Parathyroid adenoma (tissue), 2 donors: ENCODE data around the gene PADI2.

Experiments used
- H2AFZ ChIP-seq: fragments of 300-600 bp; sonication (generic); one replicate; pipeline ENCODE4 v1.7.0; 2017; ENCODE audit warnings: antibody characterized with exemption, mild to moderate bottlenecking
- H3K27ac ChIP-seq: fragments of 300-600 bp; sonication (generic); one replicate; pipeline ENCODE4 v1.7.0; 2017
- H3K27me3 ChIP-seq: fragments of 300-600 bp; sonication (generic); one replicate; pipeline ENCODE4 v1.7.0; 2017; ENCODE audit warnings: low read length; ENCODE audit not compliant: control insufficient read depth, insufficient read depth
- H3K36me3 ChIP-seq: fragments of 300-600 bp; sonication (generic); one replicate; pipeline ENCODE4 v1.7.0; 2017; ENCODE audit warnings: low read length; ENCODE audit not compliant: control insufficient read depth, insufficient read depth
- H3K4me1 ChIP-seq: fragments of 300-600 bp; sonication (generic); one replicate; pipeline ENCODE4 v1.7.0; 2017; ENCODE audit warnings: control low read depth
- H3K4me2 ChIP-seq: fragments of 300-600 bp; sonication (generic); one replicate; pipeline ENCODE4 v1.7.0; 2017; ENCODE audit warnings: low read length
- H3K4me3 ChIP-seq: fragments of 300-600 bp; sonication (generic); one replicate; pipeline ENCODE4 v1.7.0; 2017; ENCODE audit warnings: low read depth, low read length
- H3K79me2 ChIP-seq: fragments of 300-600 bp; sonication (generic); one replicate; pipeline ENCODE4 v1.7.0; 2017; ENCODE audit warnings: control low read depth
- H3K9ac ChIP-seq: fragments of 300-600 bp; sonication (generic); one replicate; pipeline ENCODE4 v1.7.0; 2017; ENCODE audit warnings: mild to moderate bottlenecking
- H3K9me3 ChIP-seq: fragments of 300-600 bp; sonication (generic); one replicate; pipeline ENCODE4 v1.7.0; 2017; ENCODE audit warnings: low read length; ENCODE audit not compliant: control insufficient read depth
- TF ChIP-seq, protein P1 (sequence below): fragments of 300-600 bp; sonication (generic); IDR thresholded peaks from one replicate; pipeline ENCODE4 v1.7.0; 2017; ENCODE audit warnings: antibody characterized with exemption, mild to moderate bottlenecking
- donor health status: primary hyperparathyroidism.

The PADI2 gene

DNA sequence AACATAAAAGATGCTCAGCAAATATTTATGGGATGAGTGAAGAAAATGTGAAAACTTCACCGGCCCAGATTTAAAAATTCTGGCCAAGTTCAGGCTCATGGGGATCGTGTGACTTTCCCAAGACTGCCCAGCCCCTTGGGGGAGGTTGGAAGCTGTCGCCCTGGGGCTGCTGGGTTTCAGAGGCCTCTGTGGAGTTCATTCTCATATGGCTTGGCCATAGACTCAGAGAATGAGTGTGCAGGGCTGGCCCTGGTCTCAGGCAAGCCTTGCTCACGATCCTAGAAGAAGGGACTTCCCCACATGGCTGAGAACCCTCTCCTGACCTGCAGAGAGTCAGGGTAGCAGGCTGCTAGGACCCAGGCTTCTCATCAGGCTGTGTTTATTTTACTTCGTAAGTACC lies 24.6 kb downstream of the PADI2 start:
- Histone ChIP-seq H3K9ac (no peak overlapping the region), H3K4me1 (no peaks in the 10 kb centered on the region)
- TF ChIP-seq, protein P1, sequence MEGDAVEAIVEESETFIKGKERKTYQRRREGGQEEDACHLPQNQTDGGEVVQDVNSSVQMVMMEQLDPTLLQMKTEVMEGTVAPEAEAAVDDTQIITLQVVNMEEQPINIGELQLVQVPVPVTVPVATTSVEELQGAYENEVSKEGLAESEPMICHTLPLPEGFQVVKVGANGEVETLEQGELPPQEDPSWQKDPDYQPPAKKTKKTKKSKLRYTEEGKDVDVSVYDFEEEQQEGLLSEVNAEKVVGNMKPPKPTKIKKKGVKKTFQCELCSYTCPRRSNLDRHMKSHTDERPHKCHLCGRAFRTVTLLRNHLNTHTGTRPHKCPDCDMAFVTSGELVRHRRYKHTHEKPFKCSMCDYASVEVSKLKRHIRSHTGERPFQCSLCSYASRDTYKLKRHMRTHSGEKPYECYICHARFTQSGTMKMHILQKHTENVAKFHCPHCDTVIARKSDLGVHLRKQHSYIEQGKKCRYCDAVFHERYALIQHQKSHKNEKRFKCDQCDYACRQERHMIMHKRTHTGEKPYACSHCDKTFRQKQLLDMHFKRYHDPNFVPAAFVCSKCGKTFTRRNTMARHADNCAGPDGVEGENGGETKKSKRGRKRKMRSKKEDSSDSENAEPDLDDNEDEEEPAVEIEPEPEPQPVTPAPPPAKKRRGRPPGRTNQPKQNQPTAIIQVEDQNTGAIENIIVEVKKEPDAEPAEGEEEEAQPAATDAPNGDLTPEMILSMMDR, result no peak

DNA sequence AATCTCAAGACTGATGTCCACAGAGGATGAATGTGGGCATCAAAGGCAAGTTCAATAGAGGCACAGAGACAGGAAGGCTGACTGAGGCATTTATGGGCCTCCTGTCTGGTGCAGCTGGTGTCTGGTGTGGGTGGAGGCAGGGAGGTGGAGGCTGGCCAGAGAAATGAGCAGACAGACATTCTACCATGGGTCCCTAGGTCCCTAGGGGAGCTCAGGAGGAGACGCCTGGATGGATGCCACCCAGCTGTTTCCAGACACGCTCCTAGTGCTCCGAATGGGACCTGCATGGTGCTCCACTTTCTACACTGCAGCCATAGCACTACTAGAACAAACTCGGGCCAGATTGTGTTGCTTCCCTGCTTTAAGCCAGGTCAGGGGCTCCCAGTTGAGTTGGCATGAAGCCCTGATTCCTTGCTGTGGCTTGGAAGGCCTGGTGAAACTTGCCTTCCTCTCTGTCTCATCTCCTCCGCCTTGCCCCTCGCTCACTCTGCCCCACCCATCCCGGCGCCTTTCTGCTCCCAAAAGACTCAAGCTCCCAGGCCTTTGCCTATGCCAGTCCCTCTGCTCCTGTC lies 25.3 kb downstream of the PADI2 start:
- no peaks in the 10 kb centered on the region for H3K9me3 ChIP-seq
- no peaks in the 10 kb centered on the region for H3K36me3 ChIP-seq
- no peak overlapping the region for H3K4me3 ChIP-seq
- no peaks in the 10 kb centered on the region for H3K27me3 ChIP-seq
- no peaks in the 10 kb centered on the region for H3K79me2 ChIP-seq
- TF ChIP-seq, protein P1, result no peak
- no peak overlapping the region for H3K27ac ChIP-seq
- no peak overlapping the region for H3K9ac ChIP-seq
- no peak overlapping the region for H2AFZ ChIP-seq
- H3K4me2 ChIP-seq, result no peak overlapping the region
- no peaks in the 10 kb centered on the region for H3K4me1 ChIP-seq

More for the DNA sequence above, 24.6 kb downstream of the PADI2 start:
- H3K36me3 ChIP-seq, result no peaks in the 10 kb centered on the region
- H2AFZ ChIP-seq, result no peak overlapping the region
- H3K27me3 ChIP-seq, result no peaks in the 10 kb centered on the region
- H3K79me2 ChIP-seq, result no peaks in the 10 kb centered on the region
- no peak overlapping the region for H3K4me3 ChIP-seq
- no peak overlapping the region for H3K4me2 ChIP-seq
- no peaks in the 10 kb centered on the region for H3K9me3 ChIP-seq
- no peak overlapping the region for H3K27ac ChIP-seq

DNA sequence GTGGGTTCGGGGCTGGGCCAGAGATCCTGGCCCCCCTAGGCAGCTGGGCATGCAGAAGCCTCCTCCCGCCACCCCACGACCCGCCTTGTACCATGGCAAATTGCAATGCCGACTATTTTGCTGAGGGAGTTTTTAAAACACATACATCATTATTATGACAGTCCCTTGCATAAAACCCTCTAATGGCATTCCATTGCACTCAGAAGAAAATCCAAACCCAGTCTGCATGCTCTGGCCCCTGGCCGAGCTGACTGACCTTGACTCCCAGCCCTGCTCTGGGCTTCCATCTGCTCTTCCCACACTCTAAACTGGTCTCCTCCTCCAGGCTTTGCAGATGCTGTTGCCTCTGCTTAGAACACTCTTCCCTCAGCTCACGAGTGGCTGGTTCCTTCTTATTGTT lies 28.0 kb downstream of the PADI2 start:
- H3K79me2 ChIP-seq, result no peaks in the 10 kb centered on the region
- H3K4me1 ChIP-seq, result no peaks in the 10 kb centered on the region
- no peak overlapping the region for H3K9ac ChIP-seq
- no peaks in the 10 kb centered on the region for H3K27me3 ChIP-seq
- TF ChIP-seq, protein P1, result no peak
- H3K27ac ChIP-seq, result no peak overlapping the region
- no peak overlapping the region for H2AFZ ChIP-seq
- H3K4me2 ChIP-seq, result no peak overlapping the region
- no peaks in the 10 kb centered on the region for H3K36me3 ChIP-seq
- no peak overlapping the region for H3K4me3 ChIP-seq
- H3K9me3 ChIP-seq, result no peaks in the 10 kb centered on the region

DNA sequence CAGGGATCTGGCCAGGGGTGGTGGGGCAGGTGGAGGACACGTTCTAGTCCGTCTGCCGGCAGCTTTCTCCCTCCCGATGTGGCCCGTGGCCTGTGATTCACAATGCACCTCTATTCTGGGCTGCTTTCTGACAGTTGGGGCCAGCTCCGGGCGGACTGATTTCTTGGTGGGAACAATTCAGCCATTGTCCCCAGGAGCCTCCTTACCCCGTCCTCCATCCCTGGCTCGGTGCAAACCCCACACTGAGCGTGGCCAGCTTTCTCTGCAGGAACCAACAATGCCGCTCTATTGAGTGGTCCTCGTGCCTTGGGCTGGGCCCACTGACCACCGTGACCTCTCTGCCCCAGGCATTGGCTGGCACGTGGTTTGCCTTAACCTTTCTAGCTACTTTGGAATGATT lies 29.7 kb downstream of the PADI2 start:
- no peak overlapping the region for H3K9ac ChIP-seq
- no peak overlapping the region for H3K4me3 ChIP-seq
- H3K36me3 ChIP-seq, result no peaks in the 10 kb centered on the region
- H3K27me3 ChIP-seq, result no peaks in the 10 kb centered on the region
- H3K79me2 ChIP-seq, result no peaks in the 10 kb centered on the region
- H3K4me1 ChIP-seq, result no peaks in the 10 kb centered on the region
- no peak overlapping the region for H2AFZ ChIP-seq
- H3K27ac ChIP-seq, result no peak overlapping the region
- H3K9me3 ChIP-seq, result no peaks in the 10 kb centered on the region
- TF ChIP-seq, protein P1, result no peak
- H3K4me2 ChIP-seq, result no peak overlapping the region

DNA sequence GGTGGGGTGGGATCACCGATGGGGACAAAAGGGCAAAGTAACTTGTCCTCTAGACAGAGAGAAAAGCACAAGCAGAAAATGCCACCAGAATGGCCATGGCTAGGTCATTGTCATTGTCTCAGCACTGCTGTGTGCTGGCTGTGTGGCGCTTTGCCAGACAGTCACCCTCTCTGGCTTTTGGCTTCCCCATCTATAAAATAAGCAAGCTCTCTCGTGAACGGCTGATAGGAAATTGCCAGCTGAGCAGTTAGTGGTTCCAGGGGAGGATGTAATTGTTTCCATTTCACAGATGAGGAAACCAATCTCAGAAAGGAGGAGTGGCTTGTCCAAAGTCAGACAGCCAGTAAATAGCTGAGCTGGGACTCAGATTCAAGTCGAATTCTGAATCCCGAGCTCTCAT lies 32.5 kb downstream of the PADI2 start:
- no peaks in the 10 kb centered on the region for H3K9me3 ChIP-seq
- H3K4me3 ChIP-seq, result no peak overlapping the region
- TF ChIP-seq, protein P1, result no peak
- no peak overlapping the region for H2AFZ ChIP-seq
- no peak overlapping the region for H3K4me2 ChIP-seq
- no peaks in the 10 kb centered on the region for H3K79me2 ChIP-seq
- H3K27me3 ChIP-seq, result no peaks in the 10 kb centered on the region
- H3K36me3 ChIP-seq, result no peaks in the 10 kb centered on the region
- no peak overlapping the region for H3K9ac ChIP-seq
- H3K27ac ChIP-seq, result no peak overlapping the region
- H3K4me1 ChIP-seq, result no peaks in the 10 kb centered on the region
